IPS DF 4.7 (cell line): ENCODE data around the gene FZR1.
A peak's percentile ranks its signal among the peaks of the same experiment; 100 is the strongest.

ENCODE experiments used
- DNase-seq: peaks from one replicate; pipeline ENCODE4 v3.0.0-alpha.2; 2013; ENCODE audit warnings: low spot score; ENCODE audit errors: extremely low read depth

Gene FZR1

GRCh38 chr19:3505598-3506383 is at the start of gene FZR1:
Gene FZR1, plus strand, starts transcription at chr19:3506311. Its CDS starts 16,679 bp downstream, at chr19:3522990.
- peak; percentile 78 for DNase-seq

DNA sequence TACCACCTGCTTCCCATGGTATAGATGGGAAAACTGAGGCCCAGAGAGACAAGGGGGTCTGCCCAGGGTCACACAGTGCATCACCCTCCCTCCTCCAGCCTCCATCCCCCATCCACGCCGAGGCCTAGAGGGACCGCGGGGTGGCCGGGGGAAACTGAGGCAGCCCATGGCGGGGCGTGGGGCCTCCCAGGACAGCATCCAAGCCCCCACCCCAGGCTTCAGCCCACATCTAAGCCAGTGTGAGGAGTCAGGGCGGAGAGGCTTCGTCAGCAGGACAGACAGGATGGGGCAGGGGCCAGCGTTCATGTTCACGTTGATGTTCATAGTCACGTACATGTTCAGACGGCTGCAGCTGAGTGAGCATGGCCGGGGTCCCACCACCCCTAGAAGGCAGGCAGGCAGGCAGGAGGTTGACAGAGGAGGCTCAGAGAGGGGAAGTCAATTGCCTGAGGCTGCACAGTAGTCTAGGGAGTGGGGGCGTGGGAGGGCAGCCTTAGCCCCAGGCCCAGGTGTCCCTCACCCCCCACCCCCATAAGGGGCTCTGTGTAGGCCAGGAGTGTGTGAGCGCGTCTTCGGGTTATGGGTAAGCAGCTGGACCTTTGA is 49.1 kb upstream of the FZR1 start:
- no peak for DNase-seq

DNA sequence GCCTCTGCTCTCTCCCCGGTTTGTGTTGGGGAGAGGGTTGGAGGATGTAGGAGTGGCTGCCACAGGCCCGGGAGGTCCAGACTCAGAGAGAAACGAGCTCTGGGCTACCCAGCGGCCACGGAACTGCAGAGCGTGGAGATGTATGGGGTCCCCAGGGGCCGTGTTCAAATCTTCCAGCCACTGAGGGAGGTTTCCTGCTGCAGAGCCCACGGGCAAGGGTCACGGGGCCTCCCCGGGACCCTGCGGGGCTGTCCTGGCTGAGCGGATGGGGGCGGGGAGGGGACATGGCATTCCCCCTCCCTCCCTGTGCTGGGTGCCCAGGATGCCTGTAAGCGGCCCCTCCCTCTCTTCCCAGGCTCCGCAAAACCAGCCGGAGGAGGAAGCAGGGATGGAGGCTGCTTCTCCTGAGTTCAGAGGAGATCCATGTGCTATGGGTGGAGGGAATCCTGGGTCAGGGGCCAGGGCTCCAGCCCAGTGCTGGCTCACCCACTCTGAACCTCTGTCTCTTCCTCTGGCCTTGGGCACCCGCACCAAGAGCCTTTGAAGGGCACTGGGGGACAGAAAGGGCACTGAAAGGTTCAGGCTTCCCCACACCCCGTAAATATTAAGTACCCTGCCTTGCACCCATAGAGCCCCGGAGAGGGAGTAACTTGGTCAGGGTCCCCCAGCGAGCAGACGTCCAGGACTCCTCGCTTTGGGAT is 48.4 kb upstream of the FZR1 start:
- no peak for DNase-seq

DNA sequence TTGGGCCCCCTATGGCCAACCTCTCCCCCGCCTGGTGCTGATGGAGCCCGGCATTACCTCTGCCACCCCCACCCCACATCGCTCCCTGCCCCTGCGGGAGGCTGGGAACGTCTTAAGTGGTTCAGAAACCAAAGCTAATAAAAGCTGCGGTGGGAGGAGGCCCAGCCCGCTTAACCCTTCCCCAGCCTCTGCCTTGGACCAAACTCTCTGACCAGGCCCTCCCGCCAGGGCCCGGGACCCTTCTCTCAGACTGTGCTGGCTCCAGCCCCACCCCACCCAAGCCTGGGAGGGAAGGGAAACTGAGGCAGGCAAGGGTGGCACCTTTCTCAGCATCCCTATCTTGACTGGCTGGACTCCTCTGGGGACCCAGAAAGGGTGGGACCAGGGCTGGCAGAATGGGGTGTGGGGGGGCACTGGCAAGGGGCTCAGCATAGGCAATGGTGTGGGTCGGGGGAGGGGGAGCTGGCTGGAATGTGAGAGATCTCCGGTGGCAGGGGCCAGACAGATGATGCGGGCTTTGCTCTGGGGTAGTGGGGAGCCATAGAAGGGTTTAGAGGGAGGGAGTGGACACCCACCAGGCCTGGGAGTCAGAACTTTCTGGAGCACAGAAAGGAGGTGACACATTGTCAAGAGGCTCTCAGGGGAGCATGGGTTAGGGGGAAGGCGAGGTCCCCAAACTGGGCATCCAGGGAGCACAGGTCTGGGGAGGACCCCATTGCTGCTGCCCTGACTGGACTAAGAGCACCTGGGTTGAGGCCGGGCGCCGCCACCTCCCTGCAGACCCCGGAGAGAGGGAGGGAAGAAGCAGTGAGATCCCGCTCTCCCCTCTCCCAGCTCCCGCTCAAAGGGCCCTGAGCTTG is 47.7 kb upstream of the FZR1 start:
- no peak for DNase-seq

DNA sequence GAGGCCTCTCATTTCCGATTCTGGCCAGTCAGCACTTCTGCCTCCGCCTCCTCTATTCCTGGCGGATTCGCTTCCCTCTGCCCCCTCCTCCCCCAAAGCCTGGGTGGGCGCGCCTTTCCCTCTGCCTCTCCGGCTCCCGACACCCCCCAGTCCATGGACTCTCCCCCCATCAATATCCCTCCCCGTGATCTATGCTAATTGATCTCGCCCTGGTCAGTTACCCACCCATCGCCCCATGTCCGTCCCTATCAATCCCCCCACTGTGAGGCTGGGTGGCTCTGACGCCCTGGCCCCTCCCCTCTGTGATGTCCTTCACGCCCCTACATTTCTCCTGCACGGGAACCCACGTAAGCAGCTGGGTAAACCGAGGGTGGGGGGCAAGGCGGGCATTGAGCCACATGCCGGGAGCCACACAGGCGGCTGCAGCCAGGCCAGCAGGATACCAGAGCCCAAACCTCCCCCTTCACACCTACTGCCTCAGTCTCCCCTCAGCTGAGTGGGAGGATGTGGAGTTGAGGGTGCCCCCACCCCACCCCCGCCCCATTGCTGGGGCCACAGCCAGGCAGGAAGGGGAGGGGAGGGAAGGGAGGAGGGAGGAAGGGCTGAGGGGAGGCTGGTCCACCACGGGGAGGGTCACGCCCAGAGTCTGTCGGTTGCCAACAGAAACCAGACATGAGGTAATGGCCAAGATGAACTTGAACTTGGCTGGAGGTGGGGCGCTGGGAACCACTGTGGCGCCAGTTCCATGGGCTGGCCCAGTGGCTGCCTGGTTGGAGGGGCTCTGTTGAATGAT is 46.8 kb upstream of the FZR1 start:
- no peak for DNase-seq

GRCh38 chr19:3459965-3460582 is 46.0 kb upstream of the FZR1 start:
- DNase-seq: no peak

DNA sequence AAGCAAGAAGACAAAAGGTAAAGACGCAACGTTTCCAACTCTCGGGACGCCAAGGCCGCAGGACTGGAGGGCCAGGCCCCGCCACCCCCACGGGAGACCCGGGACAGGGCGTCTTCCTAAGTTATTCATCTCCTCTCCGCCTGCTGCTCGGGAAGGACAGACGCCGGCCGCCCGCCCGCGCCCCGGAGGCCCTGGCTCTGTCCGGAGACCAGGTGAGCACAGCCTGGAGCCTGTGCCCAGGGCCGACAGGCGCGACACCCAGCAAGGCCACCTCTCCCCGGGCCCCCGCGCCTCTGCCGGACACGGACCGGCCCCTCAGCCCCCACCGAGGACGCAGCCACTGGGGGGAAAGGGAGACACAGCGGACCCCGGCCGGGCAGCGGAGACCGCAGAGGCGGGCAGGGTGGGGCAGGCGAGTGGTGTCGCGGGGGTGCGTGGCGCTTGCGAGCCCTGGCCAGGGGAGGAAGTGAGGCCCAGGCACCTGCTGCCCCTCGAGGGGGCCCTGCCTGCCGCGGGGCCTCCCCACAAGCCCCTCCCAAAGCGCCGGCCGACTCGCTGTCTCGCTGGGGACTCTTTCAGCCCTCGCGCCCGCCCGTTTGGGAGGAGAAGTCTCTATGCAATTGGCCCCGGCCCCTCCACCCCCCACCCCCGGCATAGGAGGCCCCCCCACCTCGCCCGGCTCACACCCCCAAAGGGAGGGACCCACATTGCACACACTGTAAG is 43.0 kb upstream of the FZR1 start:
- DNase-seq: no peak

- DNase-seq: no peak
Observed at GRCh38 chr19:3463714-3464586, 42.2 kb upstream of the FZR1 start.

GRCh38 chr19:3464587-3465235 is 41.4 kb upstream of the FZR1 start:
- DNase-seq: no peak

DNA sequence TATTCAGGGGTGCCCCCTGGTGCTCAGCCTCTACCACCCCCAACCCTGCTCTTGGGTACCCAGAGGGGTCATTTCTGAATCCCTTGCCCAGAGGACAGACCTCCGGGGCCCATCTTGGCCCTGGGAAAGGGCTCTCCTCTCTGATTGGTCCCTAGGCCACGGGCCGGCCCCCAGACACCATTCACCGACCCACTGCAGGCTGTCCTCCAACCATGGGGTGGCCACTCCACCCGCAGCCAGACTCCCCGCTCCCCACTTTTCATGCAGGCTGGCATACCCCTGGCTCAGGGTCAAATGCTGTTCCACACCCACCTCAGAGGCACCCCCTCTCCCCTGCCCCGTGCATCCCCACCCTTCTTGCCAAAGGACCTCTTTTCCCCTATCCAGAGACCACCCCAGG is 40.6 kb upstream of the FZR1 start:
- DNase-seq: no peak

DNA sequence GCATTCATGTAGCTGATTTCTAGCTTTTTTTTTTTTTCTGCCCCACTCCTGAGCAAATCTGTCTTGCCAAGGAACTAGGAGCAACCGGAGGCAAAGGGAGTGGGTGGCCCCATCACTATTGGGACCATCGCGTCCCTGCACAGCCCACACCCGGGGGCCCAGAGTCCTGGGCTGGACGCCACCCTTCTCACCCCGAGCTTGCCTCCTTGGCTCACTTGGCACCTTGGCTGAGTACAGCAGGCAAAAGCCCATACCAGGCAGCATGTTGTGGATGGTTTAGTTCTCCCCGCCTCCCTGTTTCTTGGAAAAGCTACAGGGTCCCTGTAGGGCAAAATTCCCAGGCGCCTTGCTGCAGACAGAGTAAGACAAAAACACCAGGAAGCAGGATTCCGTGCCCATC is 39.5 kb upstream of the FZR1 start:
- DNase-seq: no peak

- no peak for DNase-seq
Observed at GRCh38 chr19:3467437-3468198, 38.5 kb upstream of the FZR1 start.

GRCh38 chr19:3468211-3468610 is 37.9 kb upstream of the FZR1 start:
- no peak for DNase-seq

GRCh38 chr19:3469638-3470499 is 36.2 kb upstream of the FZR1 start:
- no peak for DNase-seq

GRCh38 chr19:3470500-3471128 is 35.5 kb upstream of the FZR1 start:
- no peak for DNase-seq
